Activated CD8-positive, alpha-beta memory T cell treated with anti-CD3 and anti-CD28 coated beads, Interleukin-2, amount 10 ng/mL, durations not matched to agents 7 days and 5 days (primary cell): ENCODE data around the gene EMC9. TPM values are rescaled to one million over a fixed set of nuclear protein-coding genes. Genes with fewer than 3 reads are reported as not detected.

ENCODE experiments used
- ATAC-seq: fragments of 150-1000 bp; cut with Tn5 transposase; one replicate; pipeline ENCODE4 v1.10.0; 2021; ENCODE audit warnings: moderate library complexity
- CTCF ChIA-PET: fragments of 350-600 bp; sonication (Branson Sonifier 250); formaldehyde crosslinking; loops from one replicate; lab custom pipeline; 2021; ENCODE audit warnings: antibody characterized with exemption; lab: Charles Lee
- DNase-seq: peaks from one replicate; pipeline ENCODE4 v3.0.0-alpha.2; 2020
- H3K27ac Mint-ChIP-seq: one replicate; pipeline ENCODE4 v1.8.0; 2021; ENCODE audit warnings: mild to moderate bottlenecking, mixed read lengths
- H3K27me3 Mint-ChIP-seq: one replicate; pipeline ENCODE4 v1.8.0; 2021; ENCODE audit warnings: mixed read lengths
- H3K36me3 Mint-ChIP-seq: one replicate; pipeline ENCODE4 v1.8.0; 2021; ENCODE audit warnings: mild to moderate bottlenecking, mixed read lengths
- H3K4me1 Mint-ChIP-seq: one replicate; pipeline ENCODE4 v1.8.0; 2021; ENCODE audit warnings: mixed read lengths
- H3K4me3 Mint-ChIP-seq: one replicate; pipeline ENCODE4 v1.8.0; 2021; ENCODE audit warnings: mild to moderate bottlenecking, moderate library complexity, mixed read lengths
- H3K9me3 Mint-ChIP-seq: one replicate; pipeline ENCODE4 v1.8.0; 2022; ENCODE audit warnings: low read depth, mixed read lengths
- total RNA-seq, 2 experiments: library from RNA; stranded (reverse); gene quantifications; one replicate each; pipeline ENCODE4 v1.2.3, GENCODE V29; 2021

The EMC9 gene
- 10 to 100 TPM; 45.5 to 56.1 TPM for total RNA-seq

- H3K4me3 Mint-ChIP-seq: peak within 1 kb of the TSS; percentile 98
- H3K36me3 Mint-ChIP-seq: peaks cover 78% of the 10 kb centered on the region
- no peaks in the 10 kb centered on the region for H3K27me3 Mint-ChIP-seq
- CTCF ChIA-PET: interaction anchor here (0.6 to 7.3 kb wide), 16 partner anchors 9 to 188 kb away, joined by 3 to 69 read pairs (median 3); partner anchors contain the start of genes CIDEB, DHRS4, IRF9 and PCK2
- peak within 1 kb of the TSS; percentile 91 for H3K27ac Mint-ChIP-seq
- ATAC-seq (peak; percentile 91), DNase-seq (peak; percentile 100)
- H3K4me1 Mint-ChIP-seq: peaks cover 74% of the 10 kb centered on the region
- no peaks in the 10 kb centered on the region for H3K9me3 Mint-ChIP-seq
Observed at GRCh38 chr14:24141097-24141880, at the start of gene EMC9. EMC9 (minus strand) TSS chr14:24141591; CDS start chr14:24141304, 287 bp downstream.

DNA sequence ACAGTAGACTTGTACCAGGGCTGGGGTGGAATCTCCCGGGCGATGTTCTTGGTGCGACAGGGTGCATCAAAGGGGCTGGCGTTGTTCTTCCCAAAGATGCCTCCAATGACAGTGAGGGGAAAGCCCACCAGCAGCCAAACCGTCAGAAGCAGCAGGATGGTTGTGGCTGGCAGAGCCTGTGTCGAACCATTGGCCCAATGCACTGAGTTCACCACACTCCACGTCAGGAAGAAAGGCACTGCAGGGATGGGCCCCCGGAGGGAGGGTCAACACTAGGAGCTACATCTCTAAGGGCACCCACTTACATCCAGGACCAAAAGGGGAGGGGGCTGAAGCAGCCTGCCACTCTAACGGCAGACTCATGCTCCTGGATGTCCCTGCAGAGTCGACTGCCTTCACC, 49.0 kb upstream of the EMC9 start:
- Mint-ChIP-seq H3K4me3 (no peak overlapping the region), H3K4me1 (peaks cover 60% of the 10 kb centered on the region), H3K27me3 (no peaks in the 10 kb centered on the region), H3K36me3 (peaks cover 27% of the 10 kb centered on the region), H3K9me3 (no peaks in the 10 kb centered on the region), H3K27ac (no peak overlapping the region)
- CTCF ChIA-PET: no interaction called here
- ATAC-seq (no peak), DNase-seq (no peak)

DNA sequence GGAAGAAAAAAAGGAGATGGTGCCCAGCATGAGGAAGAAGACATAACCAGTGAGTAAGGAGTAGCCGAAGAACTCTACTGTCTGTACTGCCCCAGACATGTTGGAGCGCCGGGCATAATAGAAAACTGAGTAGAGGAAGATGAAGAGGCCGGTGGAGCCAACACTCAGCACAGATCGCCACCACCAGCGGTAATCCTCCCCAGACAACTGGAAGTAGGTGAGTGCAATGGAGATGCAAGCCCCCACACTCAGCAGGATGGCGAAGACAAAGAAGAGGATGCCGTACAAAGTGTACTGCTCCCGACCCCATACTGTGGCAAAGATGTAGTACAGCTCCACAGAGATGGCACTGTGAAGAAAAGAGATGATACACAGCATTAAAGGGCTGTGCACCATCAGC, 48.1 kb upstream of the EMC9 start:
- ATAC-seq (no peak), DNase-seq (no peak)
- Mint-ChIP-seq H3K27me3 (no peaks in the 10 kb centered on the region), H3K4me1 (peaks cover 55% of the 10 kb centered on the region), H3K4me3 (no peak overlapping the region), H3K36me3 (peaks cover 27% of the 10 kb centered on the region), H3K9me3 (no peaks in the 10 kb centered on the region), H3K27ac (peak overlapping the region; percentile 74)
- CTCF ChIA-PET: interaction anchor here (0.9 to 2.0 kb wide), 3 partner anchors 24 to 53 kb away, joined by 6 to 11 read pairs (median 9); partner anchors contain the start of genes CHMP4A, IRF9 and TINF2

- Mint-ChIP-seq H3K4me1 (peaks cover 51% of the 10 kb centered on the region), H3K4me3 (peak overlapping the region; percentile 82), H3K9me3 (no peaks in the 10 kb centered on the region), H3K36me3 (peaks cover 24% of the 10 kb centered on the region), H3K27ac (peak overlapping the region; percentile 74), H3K27me3 (no peaks in the 10 kb centered on the region)
- DNase-seq (no peak), ATAC-seq (no peak)
- CTCF ChIA-PET: interaction anchor here (0.9 to 2.0 kb wide), 4 partner anchors 24 to 53 kb away, joined by 6 to 11 read pairs (median 8); partner anchors contain the start of genes CHMP4A, IRF9, MDP1 and TINF2
Observed at GRCh38 chr14:24189059-24189375, 47.6 kb upstream of the EMC9 start.

- CTCF ChIA-PET: interaction anchor here (0.9 to 2.0 kb wide), 5 partner anchors 25 to 145 kb away, joined by 3 to 11 read pairs (median 7); partner anchors contain the start of genes CHMP4A, IRF9, MDP1 and TINF2
- ATAC-seq (peak; percentile 90), DNase-seq (peak; percentile 97)
- Mint-ChIP-seq H3K4me1 (peaks cover 49% of the 10 kb centered on the region), H3K36me3 (peaks cover 22% of the 10 kb centered on the region), H3K4me3 (peak within 1 kb of the TSS; percentile 82), H3K27me3 (no peaks in the 10 kb centered on the region), H3K9me3 (no peaks in the 10 kb centered on the region), H3K27ac (peak within 1 kb of the TSS; percentile 74)
Observed at GRCh38 chr14:24188251-24189058, 47.1 kb upstream of the EMC9 start, which contains the start of gene IPO4. IPO4 (minus strand) TSS chr14:24188816; CDS start chr14:24188787, 29 bp downstream.

DNA sequence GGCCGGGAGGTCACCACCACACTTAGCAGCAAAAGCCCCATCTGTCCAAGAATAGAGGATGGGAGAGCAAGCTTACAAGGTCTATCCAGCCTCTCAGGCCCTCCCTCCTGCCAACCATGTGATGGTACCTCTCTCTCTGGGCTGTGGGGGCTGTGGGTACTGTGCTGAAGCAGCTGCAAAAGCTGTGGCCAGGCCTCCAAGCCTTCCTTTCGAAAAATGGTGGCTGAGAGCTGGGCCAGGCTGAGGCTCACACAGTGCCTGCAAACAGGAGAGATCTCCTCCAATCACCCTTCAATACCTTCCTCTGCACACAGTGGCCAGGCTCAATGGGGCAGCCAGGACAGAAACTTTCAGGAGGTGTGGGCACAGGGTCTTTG, 46.1 kb upstream of the EMC9 start:
- DNase-seq (no peak), ATAC-seq (no peak)
- Mint-ChIP-seq H3K36me3 (peaks cover 15% of the 10 kb centered on the region), H3K4me3 (peak overlapping the region; percentile 82), H3K27me3 (no peaks in the 10 kb centered on the region), H3K9me3 (no peaks in the 10 kb centered on the region), H3K4me1 (peaks cover 42% of the 10 kb centered on the region), H3K27ac (peak overlapping the region; percentile 74)
- CTCF ChIA-PET: interaction anchor here (1.0 to 2.0 kb wide), 3 partner anchors 8 to 146 kb away, joined by 3 to 9 read pairs (median 3); partner anchors contain the start of gene IRF9

GRCh38 chr14:24186831-24187538, 45.6 kb upstream of the EMC9 start:
- CTCF ChIA-PET: interaction anchor here (0.6 to 2.0 kb wide), 4 partner anchors 8 to 386 kb away, joined by 3 to 9 read pairs (median 3); partner anchors contain the start of gene IRF9
- no peak overlapping the region for H3K27ac Mint-ChIP-seq
- no peak for DNase-seq
- H3K4me3 Mint-ChIP-seq: peak overlapping the region; percentile 37
- peaks cover 36% of the 10 kb centered on the region for H3K4me1 Mint-ChIP-seq
- H3K9me3 Mint-ChIP-seq: no peaks in the 10 kb centered on the region
- H3K27me3 Mint-ChIP-seq: no peaks in the 10 kb centered on the region
- no peak for ATAC-seq
- peaks cover 11% of the 10 kb centered on the region for H3K36me3 Mint-ChIP-seq

GRCh38 chr14:24185741-24186140, 44.4 kb upstream of the EMC9 start:
- Mint-ChIP-seq H3K36me3 (peaks cover 10% of the 10 kb centered on the region), H3K27me3 (no peaks in the 10 kb centered on the region), H3K27ac (peak overlapping the region; percentile 8), H3K4me1 (peaks cover 32% of the 10 kb centered on the region), H3K9me3 (no peaks in the 10 kb centered on the region), H3K4me3 (no peak overlapping the region)
- no peak for DNase-seq
- ATAC-seq: no peak
- CTCF ChIA-PET: interaction anchor here (0.9 kb wide), 1 partner anchor 13 kb away, joined by 3 read pairs; no protein-coding TSS in a partner anchor

GRCh38 chr14:24185026-24185425, 43.6 kb upstream of the EMC9 start:
- H3K36me3 Mint-ChIP-seq: peaks cover 12% of the 10 kb centered on the region
- H3K27me3 Mint-ChIP-seq: no peaks in the 10 kb centered on the region
- DNase-seq: no peak
- no peak overlapping the region for H3K27ac Mint-ChIP-seq
- H3K4me1 Mint-ChIP-seq: peaks cover 28% of the 10 kb centered on the region
- no peaks in the 10 kb centered on the region for H3K9me3 Mint-ChIP-seq
- no peak for ATAC-seq
- CTCF ChIA-PET: interaction anchor here (0.9 kb wide), 1 partner anchor 12 kb away, joined by 3 read pairs; no protein-coding TSS in a partner anchor
- no peak overlapping the region for H3K4me3 Mint-ChIP-seq

DNA sequence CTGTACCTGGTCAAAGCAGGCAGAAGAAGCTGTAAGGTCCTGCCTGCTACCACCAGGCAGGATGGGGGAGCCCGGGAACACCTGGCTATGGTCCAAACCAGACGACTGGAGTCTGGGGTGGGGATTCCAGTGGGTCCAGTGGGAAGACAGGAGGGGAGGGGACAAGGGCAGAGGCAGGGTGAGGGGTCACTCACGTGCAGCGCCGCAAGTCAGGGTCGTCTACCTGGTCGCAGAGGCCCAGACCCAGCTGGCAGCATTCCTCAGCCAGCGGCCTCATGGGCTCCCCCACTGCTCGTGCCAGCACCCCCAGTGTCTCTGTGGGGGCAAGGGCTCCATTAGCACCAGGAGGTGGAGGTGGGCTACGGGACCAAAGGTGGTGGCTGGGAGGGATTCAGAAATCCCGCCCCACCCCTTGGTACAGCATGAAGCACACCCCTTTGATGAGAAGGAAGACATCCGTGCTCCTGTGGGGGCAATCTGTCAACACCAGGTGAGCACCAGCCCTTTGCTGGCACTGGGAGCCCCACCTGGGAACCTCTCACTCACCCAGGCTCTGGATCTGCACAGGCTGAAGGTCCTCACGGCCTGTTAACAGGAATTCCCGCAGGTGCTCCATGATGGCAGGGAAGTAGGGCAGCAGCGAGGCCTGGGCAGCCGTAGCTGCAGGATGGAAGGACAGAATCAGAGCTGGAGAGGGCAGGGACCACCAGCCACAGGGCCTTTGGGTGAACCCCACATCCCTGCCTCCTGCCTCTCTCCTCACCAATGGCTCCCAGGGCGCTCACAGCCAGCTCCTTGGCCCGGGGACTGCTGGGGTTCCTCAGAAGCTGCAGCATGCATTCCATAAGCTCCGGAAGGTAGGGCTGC, 42.9 kb upstream of the EMC9 start:
- H3K27ac Mint-ChIP-seq: no peak overlapping the region
- H3K36me3 Mint-ChIP-seq: peaks cover 12% of the 10 kb centered on the region
- H3K4me3 Mint-ChIP-seq: no peak overlapping the region
- H3K4me1 Mint-ChIP-seq: peaks cover 22% of the 10 kb centered on the region
- no peaks in the 10 kb centered on the region for H3K27me3 Mint-ChIP-seq
- CTCF ChIA-PET: no interaction called here
- ATAC-seq (no peak), DNase-seq (no peak)
- no peaks in the 10 kb centered on the region for H3K9me3 Mint-ChIP-seq

GRCh38 chr14:24183014-24183481, 41.7 kb upstream of the EMC9 start:
- peaks cover 16% of the 10 kb centered on the region for H3K36me3 Mint-ChIP-seq
- CTCF ChIA-PET: no interaction called here
- no peak for ATAC-seq

More at GRCh38 chr14:24183014-24183481, 41.7 kb upstream of the EMC9 start:
- Mint-ChIP-seq H3K9me3 (no peaks in the 10 kb centered on the region), H3K27ac (no peak overlapping the region), H3K27me3 (no peaks in the 10 kb centered on the region), H3K4me3 (no peak overlapping the region), H3K4me1 (peaks cover 14% of the 10 kb centered on the region)
- no peak for DNase-seq
